ENCODE results near the gene SIMC1. TPM values are rescaled to one million over a fixed set of nuclear protein-coding genes. Genes with fewer than 3 reads are reported as not detected.

SIMC1 gene
- total RNA-seq, 1 donor from 2014 or later: 35.7 TPM

DNA sequence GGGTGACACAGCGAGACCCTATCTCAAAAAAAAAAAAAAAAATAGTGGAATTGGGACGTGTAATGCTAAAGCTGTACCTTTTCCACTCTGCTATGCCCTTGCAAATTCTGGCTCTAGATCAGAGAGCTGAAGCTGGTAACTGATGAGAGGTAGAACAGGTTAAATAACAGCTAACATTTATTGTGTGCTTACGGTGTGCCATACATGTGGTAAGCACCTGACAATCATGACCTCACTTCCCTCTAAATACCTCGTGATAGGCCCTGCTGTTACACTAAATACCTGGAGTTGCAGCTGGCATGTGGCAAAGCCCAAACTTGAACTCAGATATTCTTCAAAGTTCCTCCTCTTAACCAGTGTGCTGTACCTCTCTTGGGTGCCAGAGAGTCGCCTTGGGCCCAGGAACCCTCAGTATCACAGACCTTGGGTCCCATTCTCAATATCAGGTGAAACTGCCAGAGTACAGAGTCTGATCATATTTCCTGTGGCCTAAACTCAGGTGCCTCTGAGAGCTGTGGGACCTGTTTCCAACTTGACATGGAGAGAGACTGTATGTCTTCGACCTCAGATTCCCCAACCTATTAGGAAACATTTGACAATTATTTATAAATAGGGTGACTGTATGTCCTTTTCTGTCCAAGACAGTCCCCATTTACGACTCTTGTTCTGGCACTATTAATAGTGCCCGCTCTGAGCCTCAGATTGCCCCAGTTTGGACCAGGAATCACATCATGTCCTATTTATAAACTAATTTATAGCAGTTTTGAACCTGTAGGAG is 131.9 kb downstream of the SIMC1 start:
- peaks cover 10% of the 10 kb centered on the region for H3K27me3 Mint-ChIP-seq
- no peak overlapping the region for H3K27ac Mint-ChIP-seq
- DNase-seq (ENCODE audit: low spot score, unreplicated experiment): no peak
- no peaks in the 10 kb centered on the region for H3K9me3 Mint-ChIP-seq (ENCODE audit: low read depth)
- H3K4me3 Mint-ChIP-seq (ENCODE audit: low read depth): no peak overlapping the region
- peaks cover 15% of the 10 kb centered on the region for H3K36me3 Mint-ChIP-seq (ENCODE audit: insufficient read depth)
- no peaks in the 10 kb centered on the region for H3K4me1 Mint-ChIP-seq (ENCODE audit: low read depth)
- TF ChIP-seq, protein P1, sequence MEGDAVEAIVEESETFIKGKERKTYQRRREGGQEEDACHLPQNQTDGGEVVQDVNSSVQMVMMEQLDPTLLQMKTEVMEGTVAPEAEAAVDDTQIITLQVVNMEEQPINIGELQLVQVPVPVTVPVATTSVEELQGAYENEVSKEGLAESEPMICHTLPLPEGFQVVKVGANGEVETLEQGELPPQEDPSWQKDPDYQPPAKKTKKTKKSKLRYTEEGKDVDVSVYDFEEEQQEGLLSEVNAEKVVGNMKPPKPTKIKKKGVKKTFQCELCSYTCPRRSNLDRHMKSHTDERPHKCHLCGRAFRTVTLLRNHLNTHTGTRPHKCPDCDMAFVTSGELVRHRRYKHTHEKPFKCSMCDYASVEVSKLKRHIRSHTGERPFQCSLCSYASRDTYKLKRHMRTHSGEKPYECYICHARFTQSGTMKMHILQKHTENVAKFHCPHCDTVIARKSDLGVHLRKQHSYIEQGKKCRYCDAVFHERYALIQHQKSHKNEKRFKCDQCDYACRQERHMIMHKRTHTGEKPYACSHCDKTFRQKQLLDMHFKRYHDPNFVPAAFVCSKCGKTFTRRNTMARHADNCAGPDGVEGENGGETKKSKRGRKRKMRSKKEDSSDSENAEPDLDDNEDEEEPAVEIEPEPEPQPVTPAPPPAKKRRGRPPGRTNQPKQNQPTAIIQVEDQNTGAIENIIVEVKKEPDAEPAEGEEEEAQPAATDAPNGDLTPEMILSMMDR (IDR thresholded peaks at IDR 0.05; ENCODE audit: unreplicated experiment): no peak

DNA sequence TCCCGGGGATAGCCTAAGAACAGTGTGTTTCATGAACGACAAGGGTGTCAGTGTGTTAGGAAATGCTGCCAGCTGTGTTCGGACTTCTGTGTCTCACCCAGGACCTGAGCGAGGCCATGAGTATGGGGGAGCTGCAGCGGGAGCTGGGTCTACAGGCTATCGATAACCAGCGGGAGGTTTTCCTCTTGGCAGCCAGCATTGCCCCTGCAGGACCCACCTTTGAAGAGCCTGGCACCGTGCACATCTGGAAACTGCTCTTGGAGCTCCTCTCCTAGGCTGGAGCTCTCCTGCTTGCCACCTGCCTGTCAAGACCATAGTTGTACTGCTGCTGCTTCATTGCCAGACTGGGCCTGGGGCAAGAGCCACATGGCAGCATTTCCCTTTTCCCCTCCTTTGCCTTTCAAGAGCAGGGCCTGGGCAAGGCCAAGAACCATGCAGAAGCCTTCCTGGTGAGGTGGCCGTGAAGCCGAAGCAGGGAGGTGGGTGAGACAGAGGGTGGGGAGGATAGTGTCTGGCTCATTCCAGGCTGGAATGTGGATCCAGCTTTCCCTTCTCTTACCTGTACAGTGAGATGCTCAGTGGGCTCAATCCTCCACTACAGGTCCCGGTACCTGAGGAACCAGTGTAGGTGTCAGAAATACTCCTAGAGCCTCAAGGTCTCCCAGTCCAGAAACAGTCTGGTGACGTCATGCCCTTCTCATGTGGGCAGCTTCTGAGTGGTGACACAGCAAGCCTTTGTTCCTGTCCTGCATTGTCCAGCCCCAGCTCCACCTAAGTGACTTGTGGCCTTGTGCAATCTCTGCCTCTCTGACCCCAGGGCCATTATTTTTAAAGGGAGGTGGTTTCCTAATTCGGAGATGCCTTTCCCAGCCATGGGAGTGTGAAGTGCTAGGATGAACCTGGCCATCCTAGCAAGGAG is 133.7 kb downstream of the SIMC1 start:
- Mint-ChIP-seq H3K27ac (no peak overlapping the region), H3K9me3 (ENCODE audit: low read depth) (no peaks in the 10 kb centered on the region), H3K4me1 (ENCODE audit: low read depth) (no peaks in the 10 kb centered on the region), H3K4me3 (ENCODE audit: low read depth) (no peak overlapping the region), H3K36me3 (ENCODE audit: insufficient read depth) (peaks cover 15% of the 10 kb centered on the region), H3K27me3 (peaks cover 7% of the 10 kb centered on the region)
- DNase-seq (ENCODE audit: low spot score, unreplicated experiment): no peak
- TF ChIP-seq, protein P1 (IDR thresholded peaks at IDR 0.05; ENCODE audit: unreplicated experiment): no peak

DNA sequence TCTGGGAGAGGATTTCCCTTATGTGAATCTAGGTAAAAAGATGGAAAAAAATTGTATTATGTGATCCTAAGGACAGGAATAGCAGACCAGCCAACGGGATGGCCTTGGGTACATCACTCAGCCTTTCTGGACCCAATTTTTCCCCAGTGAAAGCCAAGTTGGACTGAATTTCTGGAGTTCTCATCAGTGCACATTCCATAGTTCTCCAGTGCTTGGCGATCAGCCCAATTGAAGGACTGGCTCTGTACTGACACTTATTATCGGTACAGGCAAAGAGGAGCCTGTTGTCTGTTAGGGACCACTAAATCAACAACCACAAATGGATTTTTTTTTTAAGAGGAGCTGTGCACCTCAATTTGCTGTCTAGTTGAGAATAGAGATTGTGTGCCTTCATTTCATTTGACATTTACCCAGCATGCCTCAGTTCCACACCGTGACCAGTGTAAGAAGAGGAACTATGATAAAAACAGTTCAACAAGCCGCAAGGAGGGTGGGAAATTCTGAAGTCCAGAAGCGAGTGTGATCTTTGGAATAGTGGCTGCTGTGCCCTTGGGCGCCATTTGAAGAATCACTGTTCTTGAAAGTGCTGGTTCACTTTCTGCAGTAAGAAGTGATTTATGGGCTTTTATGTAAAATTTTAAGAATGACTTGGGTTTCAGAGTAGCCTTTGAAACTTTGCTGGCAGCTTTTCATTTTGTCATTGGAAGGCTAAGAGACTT is 135.0 kb downstream of the SIMC1 start:
- Mint-ChIP-seq H3K27ac (no peak overlapping the region), H3K4me1 (ENCODE audit: low read depth) (no peaks in the 10 kb centered on the region), H3K27me3 (no peaks in the 10 kb centered on the region), H3K36me3 (ENCODE audit: insufficient read depth) (peaks cover 4% of the 10 kb centered on the region), H3K9me3 (ENCODE audit: low read depth) (no peaks in the 10 kb centered on the region), H3K4me3 (ENCODE audit: low read depth) (no peak overlapping the region)
- TF ChIP-seq, protein P1 (IDR thresholded peaks at IDR 0.05; ENCODE audit: unreplicated experiment): no peak
- no peak for DNase-seq (ENCODE audit: low spot score, unreplicated experiment)

DNA sequence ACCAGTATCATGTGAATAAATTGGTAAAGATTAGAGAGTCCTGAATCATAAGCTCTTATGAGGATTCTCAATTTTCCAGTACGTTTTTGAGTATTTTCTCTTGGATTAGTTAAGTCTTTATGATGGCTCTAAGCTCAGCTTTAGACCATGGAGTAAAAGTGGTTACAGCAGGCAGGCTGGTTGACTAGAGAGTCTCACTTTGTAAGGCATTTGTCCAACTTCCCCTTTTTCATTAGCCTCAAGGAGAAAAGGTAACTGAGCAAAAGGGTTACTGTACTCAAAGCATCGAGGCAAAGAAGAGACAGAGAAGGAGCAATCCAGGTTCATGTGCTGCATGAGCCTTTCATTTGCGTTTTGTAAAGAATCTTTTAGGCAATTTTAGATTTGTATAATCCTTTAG is 141.7 kb downstream of the SIMC1 start:
- H3K27me3 Mint-ChIP-seq: no peaks in the 10 kb centered on the region
- no peak for DNase-seq (ENCODE audit: low spot score, unreplicated experiment)
- TF ChIP-seq, protein P1 (IDR thresholded peaks at IDR 0.05; ENCODE audit: unreplicated experiment): no peak
- no peaks in the 10 kb centered on the region for H3K4me1 Mint-ChIP-seq (ENCODE audit: low read depth)
- no peaks in the 10 kb centered on the region for H3K9me3 Mint-ChIP-seq (ENCODE audit: low read depth)
- H3K36me3 Mint-ChIP-seq (ENCODE audit: insufficient read depth): peaks cover 10% of the 10 kb centered on the region
- no peak overlapping the region for H3K4me3 Mint-ChIP-seq (ENCODE audit: low read depth)
- no peak overlapping the region for H3K27ac Mint-ChIP-seq

DNA sequence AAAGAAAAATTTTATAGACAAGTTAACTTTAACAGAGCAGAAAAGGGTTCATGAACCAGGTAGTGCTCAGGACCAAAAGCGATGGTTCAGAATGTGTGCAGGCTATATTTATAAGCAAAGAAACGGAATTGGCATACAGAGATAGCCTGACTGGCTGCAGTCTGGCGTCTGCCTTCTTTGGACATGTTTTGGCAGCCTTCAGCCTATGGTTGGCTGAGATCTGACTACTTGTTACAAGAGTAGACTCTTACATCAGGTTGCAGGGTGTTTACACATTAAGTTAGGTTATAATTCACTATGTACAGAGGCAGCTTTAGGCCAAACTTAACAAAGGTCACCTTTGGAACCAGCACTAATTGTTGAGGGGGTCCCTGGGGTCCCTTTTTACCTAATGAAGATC is 143.2 kb downstream of the SIMC1 start:
- no peaks in the 10 kb centered on the region for H3K9me3 Mint-ChIP-seq (ENCODE audit: low read depth)
- DNase-seq (ENCODE audit: low spot score, unreplicated experiment): no peak
- H3K36me3 Mint-ChIP-seq (ENCODE audit: insufficient read depth): peaks cover 10% of the 10 kb centered on the region
- H3K27me3 Mint-ChIP-seq: no peaks in the 10 kb centered on the region
- no peaks in the 10 kb centered on the region for H3K4me1 Mint-ChIP-seq (ENCODE audit: low read depth)
- no peak overlapping the region for H3K27ac Mint-ChIP-seq
- TF ChIP-seq, protein P1 (IDR thresholded peaks at IDR 0.05; ENCODE audit: unreplicated experiment): no peak
- no peak overlapping the region for H3K4me3 Mint-ChIP-seq (ENCODE audit: low read depth)

All from progenitor cell of endocrine pancreas (in vitro differentiated cells).